Renal pelvis (tissue), 12 donors: ENCODE measurements around the gene ANAPC7. TPM values are rescaled to one million over a fixed set of nuclear protein-coding genes. Genes with fewer than 3 reads are reported as not detected.
"Not testable (repeated sequence)": the region's sequence is repeated elsewhere in the genome, so short reads cannot be mapped to it uniquely, and the experiment has no call there.

Source experiments
- DNase-seq: peaks from one replicate; pipeline ENCODE4 v3.0.0-alpha.2; 2013
- long read RNA-seq, 16 experiments: transcript quantifications; one replicate each; lab custom pipeline, GENCODE V29; 2026
- polyA plus RNA-seq, 3 donors: library from polyadenylated mRNA; unstranded; fragments of 120-200 nt; gene quantifications; one replicate each; pipeline ENCODE4 v1.2.1, GENCODE V29; 2013; ENCODE audit not compliant: insufficient read length in 3 of 3

ANAPC7 gene, protein sequence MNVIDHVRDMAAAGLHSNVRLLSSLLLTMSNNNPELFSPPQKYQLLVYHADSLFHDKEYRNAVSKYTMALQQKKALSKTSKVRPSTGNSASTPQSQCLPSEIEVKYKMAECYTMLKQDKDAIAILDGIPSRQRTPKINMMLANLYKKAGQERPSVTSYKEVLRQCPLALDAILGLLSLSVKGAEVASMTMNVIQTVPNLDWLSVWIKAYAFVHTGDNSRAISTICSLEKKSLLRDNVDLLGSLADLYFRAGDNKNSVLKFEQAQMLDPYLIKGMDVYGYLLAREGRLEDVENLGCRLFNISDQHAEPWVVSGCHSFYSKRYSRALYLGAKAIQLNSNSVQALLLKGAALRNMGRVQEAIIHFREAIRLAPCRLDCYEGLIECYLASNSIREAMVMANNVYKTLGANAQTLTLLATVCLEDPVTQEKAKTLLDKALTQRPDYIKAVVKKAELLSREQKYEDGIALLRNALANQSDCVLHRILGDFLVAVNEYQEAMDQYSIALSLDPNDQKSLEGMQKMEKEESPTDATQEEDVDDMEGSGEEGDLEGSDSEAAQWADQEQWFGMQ
- polyA plus RNA-seq, result 100 to 1,000 TPM in 1 of 3 donors, 10 to 100 TPM in 2; 63.4 to 103 (median 84.9) TPM
- long read RNA-seq, donor 1, transcript ANAPC7-203 (11 exons, 3,045 nt), result major isoform, 7 of 7 reads
- long read RNA-seq, donor 1, partial matches to known transcripts, result 0 of 7 reads
- long read RNA-seq, donor 1, other reads (novel, unspliced or antisense), result 0 of 7 reads
- long read RNA-seq, donor 2, transcript ANAPC7-201 (10 exons, 2,200 nt), result minor isoform, 6 of 25 reads
- long read RNA-seq, donor 2, transcript ANAPC7-203 (11 exons, 3,045 nt), result major isoform, 12 of 25 reads
- long read RNA-seq, donor 2, partial matches to known transcripts, result 6 of 25 reads
- long read RNA-seq, donor 2, other reads (novel, unspliced or antisense), result 0 of 25 reads
- long read RNA-seq, donor 3, transcript ANAPC7-203 (11 exons, 3,045 nt), result major isoform, 8 of 12 reads
- long read RNA-seq, donor 3, partial matches to known transcripts, result 0 of 12 reads
- long read RNA-seq, donor 3, other reads (novel, unspliced or antisense), result 0 of 12 reads
- long read RNA-seq, donor 4, transcript ANAPC7-203 (11 exons, 3,045 nt), result major isoform, 7 of 11 reads
- long read RNA-seq, donor 4, partial matches to known transcripts, result 0 of 11 reads
- long read RNA-seq, donor 4, other reads (novel, unspliced or antisense), result 0 of 11 reads
- long read RNA-seq, donor 5, partial matches to known transcripts, result 0 of 2 reads
- long read RNA-seq, donor 5, other reads (novel, unspliced or antisense), result 0 of 2 reads
- long read RNA-seq, donor 6, transcript ANAPC7-203 (11 exons, 3,045 nt), result major isoform, 6 of 9 reads
- long read RNA-seq, donor 6, partial matches to known transcripts, result 0 of 9 reads
- long read RNA-seq, donor 6, other reads (novel, unspliced or antisense), result 0 of 9 reads
- long read RNA-seq, donor 7, transcript ANAPC7-203 (11 exons, 3,045 nt), result major isoform, 7 of 17 reads
- long read RNA-seq, donor 7, transcript ANAPC7-201 (10 exons, 2,200 nt), result minor isoform, 5 of 17 reads
- long read RNA-seq, donor 7, partial matches to known transcripts, result 0 of 17 reads
- long read RNA-seq, donor 7, other reads (novel, unspliced or antisense), result 0 of 17 reads
- long read RNA-seq, donor 8, partial matches to known transcripts, result 0 of 6 reads
- long read RNA-seq, donor 8, other reads (novel, unspliced or antisense), result 0 of 6 reads
- long read RNA-seq, donor 9, transcript ANAPC7-201 (10 exons, 2,200 nt), result major isoform, 7 of 19 reads
- long read RNA-seq, donor 9, partial matches to known transcripts, result 5 of 19 reads
- long read RNA-seq, donor 9, other reads (novel, unspliced or antisense), result 0 of 19 reads
- long read RNA-seq, donor 10, transcript ANAPC7-203 (11 exons, 3,045 nt), result major isoform, 6 of 14 reads
- long read RNA-seq, donor 10, partial matches to known transcripts, result 6 of 14 reads
- long read RNA-seq, donor 10, other reads (novel, unspliced or antisense), result 0 of 14 reads
- long read RNA-seq, donor 11, transcript ANAPC7-203 (11 exons, 3,045 nt), result major isoform, 10 of 15 reads
- long read RNA-seq, donor 11, partial matches to known transcripts, result 0 of 15 reads
- long read RNA-seq, donor 11, other reads (novel, unspliced or antisense), result 0 of 15 reads
- long read RNA-seq, donor 12, transcript ANAPC7-203 (11 exons, 3,045 nt), result major isoform, 11 of 25 reads
- long read RNA-seq, donor 12, transcript ANAPC7-201 (10 exons, 2,200 nt), result minor isoform, 6 of 25 reads
- long read RNA-seq, donor 12, partial matches to known transcripts, result 5 of 25 reads
- long read RNA-seq, donor 12, other reads (novel, unspliced or antisense), result 0 of 25 reads
- long read RNA-seq, donor 13, transcript ANAPC7-203 (11 exons, 3,045 nt), result major isoform, 5 of 6 reads
- long read RNA-seq, donor 13, partial matches to known transcripts, result 0 of 6 reads
- long read RNA-seq, donor 13, other reads (novel, unspliced or antisense), result 0 of 6 reads
- long read RNA-seq, donor 14, result 0 reads
- long read RNA-seq, donor 15, transcript ANAPC7-203 (11 exons, 3,045 nt), result major isoform, 12 of 18 reads
- long read RNA-seq, donor 15, partial matches to known transcripts, result 0 of 18 reads
- long read RNA-seq, donor 15, other reads (novel, unspliced or antisense), result 0 of 18 reads
- long read RNA-seq, donor 16, transcript ANAPC7-203 (11 exons, 3,045 nt), result major isoform, 10 of 16 reads
- long read RNA-seq, donor 16, partial matches to known transcripts, result 0 of 16 reads
- long read RNA-seq, donor 16, other reads (novel, unspliced or antisense), result 0 of 16 reads

- peak; percentile 90 for DNase-seq
Observed at GRCh38 chr12:110403146-110403975, at the start of gene ANAPC7. Gene ANAPC7 (minus strand): TSS chr12:110403708. CDS start chr12:110403627, 81 bp downstream.

GRCh38 chr12:110451263-110451662 lies 47.8 kb upstream of the ANAPC7 start:
- no peak for DNase-seq

- DNase-seq, result peak; percentile 95
Observed at GRCh38 chr12:110449799-110450497, 46.4 kb upstream of the ANAPC7 start, which contains the start of gene ARPC3. Gene ARPC3 (minus strand): TSS chr12:110450337. CDS start chr12:110450260, 77 bp downstream.

- DNase-seq, result no peak
Observed at GRCh38 chr12:110444455-110444854, 40.9 kb upstream of the ANAPC7 start.

DNA sequence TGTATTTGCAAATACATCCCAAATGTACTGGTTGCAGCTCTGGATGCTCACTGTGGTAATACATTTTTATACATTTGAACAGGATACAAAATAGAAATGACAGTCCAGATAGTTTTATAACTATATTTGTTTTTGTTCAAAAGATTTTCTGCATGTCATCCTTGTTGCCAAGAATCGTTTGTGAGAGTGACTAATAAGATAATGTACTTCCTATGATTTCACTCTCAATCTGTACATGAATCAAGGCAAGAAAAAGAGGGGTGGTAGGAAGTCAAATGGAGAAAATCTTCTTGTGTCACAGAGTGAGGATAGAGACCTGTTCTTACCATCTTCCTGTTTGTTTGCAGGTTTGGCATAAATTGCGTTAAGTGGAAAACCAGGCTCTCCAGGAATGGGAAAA lies 32.7 kb upstream of the ANAPC7 start:
- DNase-seq, result no peak

DNA sequence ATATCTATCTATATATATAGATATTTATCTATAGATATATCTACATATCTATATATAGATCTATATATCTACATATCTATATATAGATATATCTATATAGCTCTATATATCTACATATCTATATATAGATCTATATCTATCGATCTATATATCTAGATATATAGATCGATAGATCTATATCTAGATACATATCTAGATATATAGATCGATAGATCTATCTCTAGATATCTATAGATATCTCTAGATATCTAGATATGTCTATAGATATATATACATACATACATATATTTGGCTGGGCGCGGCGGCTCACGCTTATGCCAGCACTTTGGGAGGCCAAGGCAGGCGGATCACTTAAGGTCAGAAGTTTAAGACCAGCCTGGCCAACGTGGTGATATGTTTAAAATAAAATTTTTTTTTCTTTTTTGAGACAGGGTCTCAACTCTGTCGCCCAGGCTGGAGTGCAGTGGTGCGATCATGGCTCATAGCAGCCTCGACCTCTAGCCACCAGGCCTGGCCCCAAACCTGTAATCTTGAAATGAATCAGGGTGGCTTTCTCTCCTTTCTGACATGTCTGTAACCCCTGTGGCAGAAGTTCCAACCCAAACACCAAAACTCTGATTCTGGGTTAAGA lies 28.6 kb upstream of the ANAPC7 start:
- no peak for DNase-seq

DNA sequence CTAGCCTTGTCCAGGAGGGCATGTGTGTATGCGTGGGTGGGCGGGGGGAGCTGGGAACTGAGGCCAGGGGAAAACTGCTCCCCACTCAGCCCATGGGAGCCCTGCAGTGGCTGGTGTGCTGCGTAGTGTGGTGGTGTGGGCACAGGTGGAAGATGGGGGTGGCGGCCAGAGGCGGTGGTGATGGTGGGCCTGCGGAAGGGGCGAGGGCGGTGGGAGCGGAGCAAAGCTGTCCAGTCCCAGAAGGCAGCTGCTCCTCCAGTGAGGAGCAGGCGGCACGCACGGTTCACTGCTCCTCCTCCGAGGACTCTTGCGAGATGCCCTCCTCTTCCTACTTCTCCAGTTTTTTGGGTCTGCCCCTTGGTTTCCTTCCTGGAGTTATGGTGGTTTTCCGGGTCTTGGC lies 26.2 kb upstream of the ANAPC7 start:
- not testable (repeated sequence) for DNase-seq

- DNase-seq, result no peak
Observed at GRCh38 chr12:110426406-110426805, 22.9 kb upstream of the ANAPC7 start.

DNA sequence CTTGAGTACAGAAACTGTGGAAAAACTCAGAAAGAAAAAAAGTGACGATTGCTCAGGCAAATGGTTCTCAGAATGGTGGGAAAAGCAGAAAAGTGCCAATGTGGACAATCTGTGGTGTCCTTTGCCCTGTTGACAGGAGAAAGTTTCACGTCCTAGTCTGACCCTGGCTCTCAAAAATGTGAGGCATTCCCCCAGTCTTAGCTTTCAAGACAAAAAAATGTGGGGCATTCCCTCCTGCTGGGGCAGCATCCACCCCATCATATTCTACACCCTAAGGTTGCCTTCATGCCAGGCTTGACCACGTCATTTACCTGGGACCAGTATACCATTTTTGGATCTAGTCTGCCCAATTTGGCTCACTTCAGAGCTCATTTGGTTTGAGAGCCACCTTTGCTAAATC lies 20.7 kb upstream of the ANAPC7 start:
- no peak for DNase-seq

DNA sequence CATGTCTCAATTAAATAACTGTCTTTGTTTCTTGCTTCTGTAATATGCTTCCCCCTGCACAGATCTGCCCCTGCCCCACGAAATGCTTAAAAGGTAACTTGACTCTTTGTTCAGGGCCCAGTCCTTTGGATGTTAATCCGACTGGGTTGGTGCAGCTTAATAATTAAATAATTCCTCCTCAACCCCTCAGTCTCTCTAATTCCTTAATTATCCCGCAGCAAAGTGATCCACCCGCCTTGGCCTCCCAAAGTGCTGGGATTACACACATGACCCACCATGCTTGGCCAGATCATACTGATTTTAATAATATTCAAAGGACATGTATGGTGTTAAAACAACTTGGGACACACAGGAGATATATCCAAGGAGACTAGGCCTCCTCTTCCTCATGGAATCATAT lies 18.2 kb upstream of the ANAPC7 start:
- no peak for DNase-seq

DNA sequence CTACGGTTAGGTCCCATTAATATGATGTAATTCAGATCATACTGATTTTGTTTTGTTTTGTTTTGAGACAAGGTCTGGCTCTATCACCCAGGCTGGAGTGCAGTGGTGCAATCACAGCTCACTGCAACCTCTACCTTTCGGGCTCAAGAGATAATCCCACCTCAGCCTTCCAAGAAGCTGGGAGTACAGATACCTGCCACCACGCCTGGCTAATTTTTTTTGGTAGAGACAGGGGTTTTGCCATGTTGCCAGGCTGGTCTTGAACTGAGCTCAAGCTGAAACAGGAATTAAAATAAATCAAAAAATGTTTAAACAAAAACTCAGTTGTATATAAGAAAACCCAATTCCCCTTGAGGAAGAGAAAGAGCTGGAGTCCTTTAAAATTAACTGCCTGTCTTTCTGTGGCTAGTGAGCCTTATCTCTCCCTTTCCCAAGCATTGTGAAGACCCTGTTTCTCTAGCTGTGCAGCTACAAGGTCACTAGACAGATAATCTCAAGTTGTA lies 17.7 kb upstream of the ANAPC7 start:
- DNase-seq, result no peak

GRCh38 chr12:110420644-110421043 lies 17.1 kb upstream of the ANAPC7 start:
- not testable (repeated sequence) for DNase-seq

- not testable (repeated sequence) for DNase-seq
Observed at GRCh38 chr12:110417113-110417512, 13.6 kb upstream of the ANAPC7 start.

- not testable (repeated sequence) for DNase-seq
Observed at GRCh38 chr12:110410086-110410485, 6.6 kb upstream of the ANAPC7 start.

DNA sequence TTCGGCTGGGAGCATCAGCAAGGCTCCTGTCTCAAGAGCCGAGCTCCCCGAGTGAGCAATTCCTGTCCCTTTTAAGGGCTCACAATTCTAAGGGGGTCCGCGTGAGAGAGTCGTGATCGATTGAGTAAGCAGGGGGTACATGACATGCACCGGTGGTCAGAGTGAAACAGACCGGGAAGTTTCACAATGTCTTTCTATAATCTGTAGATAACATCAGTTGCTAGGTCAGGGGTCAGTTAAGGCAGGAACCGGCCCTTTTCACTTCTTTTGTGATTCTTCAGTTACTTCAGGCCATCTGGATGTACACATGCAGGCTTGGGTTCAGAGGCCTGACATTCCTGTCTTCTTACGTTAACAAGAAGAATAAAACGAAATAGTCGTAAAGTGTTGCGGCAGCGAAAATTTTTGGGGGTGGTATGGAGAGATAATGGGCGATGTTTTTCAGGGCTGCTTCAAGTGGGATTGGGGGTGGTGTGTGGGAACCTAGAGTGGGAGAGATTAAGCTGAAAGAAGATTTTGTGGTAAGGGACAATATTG lies 1.7 kb upstream of the ANAPC7 start:
- DNase-seq, result not testable (repeated sequence)
